ENCODE measurements around the gene NTN3. TPM values are rescaled to one million over a fixed set of nuclear protein-coding genes. Genes with fewer than 3 reads are reported as not detected.

Gene NTN3
- total and polyA plus RNA-seq, 2 experiments from 2014 or later: 1.6 to 20.5 TPM

DNA sequence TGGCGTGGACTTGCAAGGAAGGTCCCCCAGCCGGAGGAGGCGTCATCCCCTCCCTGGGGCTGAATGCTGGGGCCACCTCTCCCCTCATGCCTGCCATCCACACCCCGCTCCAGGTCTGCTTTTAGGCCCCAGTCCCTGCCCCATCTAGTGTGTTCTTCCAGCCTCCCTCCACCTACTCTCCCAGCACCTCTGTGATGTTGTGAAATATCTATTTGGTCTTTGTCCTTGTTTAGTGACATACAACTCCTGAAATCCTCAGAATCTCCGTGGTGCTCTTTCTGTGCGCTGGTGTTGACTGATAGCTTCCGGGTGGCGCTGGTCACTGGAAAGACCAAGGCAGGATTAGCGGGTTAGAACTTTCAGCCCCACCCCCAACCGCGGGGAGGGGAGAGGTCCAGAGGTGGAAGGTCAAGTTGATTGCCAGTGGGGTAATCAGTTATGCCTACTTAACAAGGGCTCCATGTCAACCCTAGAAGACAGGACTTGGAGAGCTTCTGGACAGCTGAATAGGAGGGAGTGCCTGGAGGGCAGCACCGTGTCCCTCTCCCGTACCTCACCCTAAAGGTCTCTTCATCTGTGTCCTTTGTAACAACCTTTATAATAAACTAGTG, 13.9 kb downstream of the NTN3 start:
- Histone ChIP-seq H3K27me3 (no peaks in the 10 kb centered on the region), H3K27ac (peak overlapping the region; percentile 53), H3K4me1 (ENCODE audit: low read depth) (peaks cover 9% of the 10 kb centered on the region), H3K9me3 (ENCODE audit: low read depth) (no peaks in the 10 kb centered on the region), H3K4me3 (no peak overlapping the region), H3K36me3 (no peaks in the 10 kb centered on the region)
- DNase-seq (ENCODE audit: low read depth in 1 of 2, low spot score in 1 of 2): no peak
- TF ChIP-seq, protein P1, sequence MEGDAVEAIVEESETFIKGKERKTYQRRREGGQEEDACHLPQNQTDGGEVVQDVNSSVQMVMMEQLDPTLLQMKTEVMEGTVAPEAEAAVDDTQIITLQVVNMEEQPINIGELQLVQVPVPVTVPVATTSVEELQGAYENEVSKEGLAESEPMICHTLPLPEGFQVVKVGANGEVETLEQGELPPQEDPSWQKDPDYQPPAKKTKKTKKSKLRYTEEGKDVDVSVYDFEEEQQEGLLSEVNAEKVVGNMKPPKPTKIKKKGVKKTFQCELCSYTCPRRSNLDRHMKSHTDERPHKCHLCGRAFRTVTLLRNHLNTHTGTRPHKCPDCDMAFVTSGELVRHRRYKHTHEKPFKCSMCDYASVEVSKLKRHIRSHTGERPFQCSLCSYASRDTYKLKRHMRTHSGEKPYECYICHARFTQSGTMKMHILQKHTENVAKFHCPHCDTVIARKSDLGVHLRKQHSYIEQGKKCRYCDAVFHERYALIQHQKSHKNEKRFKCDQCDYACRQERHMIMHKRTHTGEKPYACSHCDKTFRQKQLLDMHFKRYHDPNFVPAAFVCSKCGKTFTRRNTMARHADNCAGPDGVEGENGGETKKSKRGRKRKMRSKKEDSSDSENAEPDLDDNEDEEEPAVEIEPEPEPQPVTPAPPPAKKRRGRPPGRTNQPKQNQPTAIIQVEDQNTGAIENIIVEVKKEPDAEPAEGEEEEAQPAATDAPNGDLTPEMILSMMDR (IDR thresholded peaks at IDR 0.05; ENCODE audit: low read depth, low read length): no peak

DNA sequence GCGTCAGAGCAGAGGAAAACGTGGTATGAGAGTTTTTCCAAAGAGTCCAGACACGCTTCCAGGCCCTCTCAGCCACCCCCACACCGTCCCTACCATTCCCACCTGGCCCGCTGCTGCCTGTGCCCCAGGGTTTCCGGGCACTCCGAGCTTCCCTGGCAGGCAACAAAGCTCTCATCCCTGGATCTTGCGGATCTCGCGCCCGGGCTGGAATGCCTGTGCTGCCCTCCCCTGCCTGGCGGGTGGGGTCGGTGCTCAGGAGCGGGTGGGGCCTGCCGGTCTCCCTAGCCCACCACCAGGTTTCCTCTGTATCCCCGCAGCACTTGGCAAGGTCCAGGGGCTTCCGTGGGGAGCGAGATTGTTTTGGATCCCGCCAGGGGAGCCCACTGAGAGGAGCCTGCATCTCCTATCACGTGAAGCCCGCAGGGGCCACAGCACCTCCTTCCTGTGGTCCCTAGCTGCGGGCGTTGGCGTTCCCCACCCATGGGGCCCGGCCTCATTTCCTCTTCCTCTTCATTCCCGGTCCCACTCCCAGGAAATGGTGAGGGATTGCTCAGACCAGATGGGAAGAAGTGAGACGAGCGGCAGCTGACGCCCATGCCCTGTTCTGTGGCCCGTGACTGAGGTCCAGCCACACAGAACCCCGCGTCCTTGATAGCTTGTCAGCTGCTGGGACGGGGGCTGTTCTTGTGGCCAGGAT, 14.9 kb downstream of the NTN3 start:
- H3K4me1 ChIP-seq (ENCODE audit: low read depth): peaks cover 9% of the 10 kb centered on the region
- no peaks in the 10 kb centered on the region for H3K36me3 ChIP-seq
- no peaks in the 10 kb centered on the region for H3K9me3 ChIP-seq (ENCODE audit: low read depth)
- H3K4me3 ChIP-seq: no peak overlapping the region
- TF ChIP-seq, protein P1 (IDR thresholded peaks at IDR 0.05; ENCODE audit: low read depth, low read length): no peak
- H3K27ac ChIP-seq: peak overlapping the region; percentile 53
- DNase-seq (ENCODE audit: low read depth in 1 of 2, low spot score in 1 of 2): no peak
- no peaks in the 10 kb centered on the region for H3K27me3 ChIP-seq

DNA sequence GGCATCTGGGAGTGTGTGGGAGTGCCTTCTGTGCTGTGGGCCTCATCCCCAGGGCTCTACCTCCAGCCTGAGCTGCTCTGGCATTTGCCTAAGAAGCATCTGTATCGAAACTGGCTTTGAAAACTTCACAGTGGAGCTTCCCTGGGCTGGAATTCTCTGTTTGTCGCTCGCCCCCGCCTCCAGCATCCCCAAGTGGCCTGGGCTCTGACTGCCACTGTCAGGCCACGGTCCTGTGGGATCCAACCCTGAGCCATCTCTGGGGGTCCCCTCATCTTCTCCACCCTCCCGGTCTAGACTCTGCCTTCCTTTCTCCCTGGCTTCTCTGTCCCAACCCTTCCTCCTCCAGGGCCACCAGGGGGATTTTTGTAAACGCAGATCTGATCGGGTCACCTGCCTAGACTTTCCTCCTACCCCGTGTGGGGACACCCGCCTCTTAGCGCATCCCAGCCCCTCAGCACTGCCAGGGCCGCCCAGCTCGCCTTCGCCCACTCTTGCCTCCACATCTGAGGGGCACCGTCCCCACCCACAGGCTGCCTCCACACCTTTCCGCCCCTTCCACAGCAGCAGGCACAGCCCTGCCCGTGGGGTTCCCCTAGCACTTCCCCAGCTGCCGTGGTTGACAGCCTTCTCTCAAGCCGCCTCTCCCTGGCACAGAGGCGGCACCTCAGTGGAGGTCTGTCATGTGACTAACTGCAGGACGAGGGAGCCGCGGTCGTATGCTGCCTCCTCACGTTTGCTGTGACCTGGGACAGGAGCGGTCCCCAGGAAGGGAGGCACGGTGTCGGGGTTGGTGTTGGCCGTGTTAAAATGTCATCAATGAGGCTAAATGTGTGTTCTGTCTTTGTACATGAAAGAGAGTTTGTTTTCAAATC, 15.8 kb downstream of the NTN3 start:
- H3K27ac ChIP-seq: no peak overlapping the region
- H3K4me1 ChIP-seq (ENCODE audit: low read depth): peaks cover 9% of the 10 kb centered on the region

DNA sequence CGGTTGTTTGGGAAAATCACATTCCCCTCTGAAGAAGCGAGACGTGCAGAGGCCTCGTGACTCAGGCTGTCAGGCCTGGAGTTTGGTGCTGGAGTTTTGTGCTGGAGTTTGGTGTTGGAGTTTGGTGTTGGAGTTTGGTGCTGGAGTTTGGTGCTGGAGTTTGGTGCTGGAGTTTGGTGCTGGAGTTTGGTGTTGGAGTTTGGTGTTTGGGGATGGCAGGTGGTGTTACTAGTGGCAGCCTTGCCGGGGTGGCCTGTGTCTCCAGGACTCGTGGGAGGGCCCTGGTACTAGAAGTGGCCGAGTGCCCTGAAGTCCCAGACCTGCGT, 16.4 kb downstream of the NTN3 start:
- TF ChIP-seq, protein P1 (IDR thresholded peaks at IDR 0.05; ENCODE audit: low read depth, low read length): no peak
- Histone ChIP-seq H3K9me3 (ENCODE audit: low read depth) (no peaks in the 10 kb centered on the region), H3K4me3 (no peak overlapping the region), H3K27ac (no peak overlapping the region), H3K36me3 (no peaks in the 10 kb centered on the region), H3K4me1 (ENCODE audit: low read depth) (peaks cover 9% of the 10 kb centered on the region), H3K27me3 (no peaks in the 10 kb centered on the region)
- no peak for DNase-seq (ENCODE audit: low read depth in 1 of 2, low spot score in 1 of 2)

More for the DNA sequence above, 15.8 kb downstream of the NTN3 start:
- TF ChIP-seq, protein P1 (IDR thresholded peaks at IDR 0.05; ENCODE audit: low read depth, low read length): no peak
- Histone ChIP-seq H3K4me3 (no peak overlapping the region), H3K9me3 (ENCODE audit: low read depth) (no peaks in the 10 kb centered on the region), H3K36me3 (no peaks in the 10 kb centered on the region), H3K27me3 (no peaks in the 10 kb centered on the region)
- DNase-seq (ENCODE audit: low read depth in 1 of 2, low spot score in 1 of 2): no peak

DNA sequence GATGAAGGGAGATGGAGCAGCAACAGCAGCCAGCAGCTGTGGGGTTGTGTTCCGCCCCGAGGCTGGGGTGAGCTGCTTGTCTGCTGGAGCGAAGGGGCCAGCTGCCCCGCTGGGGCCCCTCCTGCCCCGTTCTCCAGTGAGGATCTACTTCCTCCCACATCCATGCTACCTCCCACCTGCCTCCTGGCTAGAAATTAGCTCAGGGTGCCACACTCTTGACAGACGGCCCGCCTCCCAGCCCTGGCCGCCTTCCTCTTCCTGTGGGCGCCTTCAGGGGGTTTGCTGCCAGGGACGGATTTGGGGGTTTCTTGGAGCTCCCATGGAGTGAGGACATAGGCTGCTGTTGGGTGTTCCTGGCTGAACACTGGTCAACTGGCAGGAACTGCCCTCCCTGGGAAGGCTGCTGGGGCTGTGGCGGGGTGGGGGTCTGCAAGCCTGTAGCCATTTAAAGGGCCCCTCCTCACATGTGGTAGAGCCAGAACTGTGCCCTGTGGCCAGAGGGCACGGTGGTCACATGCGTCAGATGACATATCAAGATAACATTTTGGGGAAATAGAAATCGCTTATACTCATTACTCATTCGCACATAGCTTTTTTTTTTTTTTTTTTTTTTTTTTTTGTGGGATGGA, 16.9 kb downstream of the NTN3 start:
- no peaks in the 10 kb centered on the region for H3K36me3 ChIP-seq
- TF ChIP-seq, protein P1 (IDR thresholded peaks at IDR 0.05; ENCODE audit: low read depth, low read length): no peak
- DNase-seq (ENCODE audit: low read depth in 1 of 2, low spot score in 1 of 2): no peak

More for the DNA sequence above, 16.9 kb downstream of the NTN3 start:
- H3K27ac ChIP-seq: no peak overlapping the region
- H3K4me1 ChIP-seq (ENCODE audit: low read depth): peaks cover 9% of the 10 kb centered on the region
- no peaks in the 10 kb centered on the region for H3K9me3 ChIP-seq (ENCODE audit: low read depth)
- H3K27me3 ChIP-seq: no peaks in the 10 kb centered on the region
- no peak overlapping the region for H3K4me3 ChIP-seq
